Measurements from ENCODE around the gene CPSF7. TPM values are rescaled to one million over a fixed set of nuclear protein-coding genes. Genes with fewer than 3 reads are reported as not detected.

CPSF7 gene
- total RNA-seq, 1 experiment from 2014 or later, result 87.0 TPM

DNA sequence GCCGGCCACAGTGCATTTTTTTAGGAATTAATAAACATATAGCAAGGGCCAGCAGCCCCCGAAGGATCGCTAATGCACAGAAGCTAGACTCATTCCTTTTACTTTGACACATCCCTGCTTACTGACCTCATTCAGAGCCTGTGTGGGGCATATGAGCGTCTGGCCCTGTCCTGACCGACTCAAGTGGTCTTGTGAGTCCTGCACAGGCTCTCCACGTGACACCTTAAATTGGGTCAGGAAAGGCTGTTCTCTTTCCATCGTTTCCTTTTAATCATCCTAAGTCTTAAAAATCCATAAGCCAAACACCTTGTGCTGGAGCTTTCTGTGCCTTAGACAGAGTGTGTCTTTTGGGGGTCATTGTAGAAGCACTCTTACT, 18.8 kb upstream of the CPSF7 start:
- TF ChIP-seq, protein P1, sequence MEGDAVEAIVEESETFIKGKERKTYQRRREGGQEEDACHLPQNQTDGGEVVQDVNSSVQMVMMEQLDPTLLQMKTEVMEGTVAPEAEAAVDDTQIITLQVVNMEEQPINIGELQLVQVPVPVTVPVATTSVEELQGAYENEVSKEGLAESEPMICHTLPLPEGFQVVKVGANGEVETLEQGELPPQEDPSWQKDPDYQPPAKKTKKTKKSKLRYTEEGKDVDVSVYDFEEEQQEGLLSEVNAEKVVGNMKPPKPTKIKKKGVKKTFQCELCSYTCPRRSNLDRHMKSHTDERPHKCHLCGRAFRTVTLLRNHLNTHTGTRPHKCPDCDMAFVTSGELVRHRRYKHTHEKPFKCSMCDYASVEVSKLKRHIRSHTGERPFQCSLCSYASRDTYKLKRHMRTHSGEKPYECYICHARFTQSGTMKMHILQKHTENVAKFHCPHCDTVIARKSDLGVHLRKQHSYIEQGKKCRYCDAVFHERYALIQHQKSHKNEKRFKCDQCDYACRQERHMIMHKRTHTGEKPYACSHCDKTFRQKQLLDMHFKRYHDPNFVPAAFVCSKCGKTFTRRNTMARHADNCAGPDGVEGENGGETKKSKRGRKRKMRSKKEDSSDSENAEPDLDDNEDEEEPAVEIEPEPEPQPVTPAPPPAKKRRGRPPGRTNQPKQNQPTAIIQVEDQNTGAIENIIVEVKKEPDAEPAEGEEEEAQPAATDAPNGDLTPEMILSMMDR (conservative IDR thresholded peaks at IDR 0.05), result no peak
- TF ChIP-seq EZH2 (IDR thresholded peaks at IDR 0.05; ENCODE audit: low read depth), result no peak
- Histone ChIP-seq H3K4me3 (no peak overlapping the region), H3K79me2 (ENCODE audit: low read depth) (no peaks in the 10 kb centered on the region), H3K36me3 (ENCODE audit: low read depth) (peaks cover 11% of the 10 kb centered on the region; the same call in 1 of the 2 replicates), H4K20me1 (ENCODE audit: insufficient read depth) (peaks cover 28% of the 10 kb centered on the region), H3K4me2 (no peak overlapping the region), H2AFZ (no peak overlapping the region), H3K9me3 (ENCODE audit: insufficient read depth, low read depth) (no peaks in the 10 kb centered on the region), H3K9me2 (ENCODE audit: insufficient read depth) (no peaks in the 10 kb centered on the region), H3K4me1 (replicated peaks; ENCODE audit: insufficient read depth) (no peaks in the 10 kb centered on the region), H3K27me3 (ENCODE audit: insufficient read depth, low read depth) (no peaks in the 10 kb centered on the region), H3F3A (ENCODE audit: insufficient read depth, low read depth) (peaks cover 15% of the 10 kb centered on the region), H3K27ac (no peak overlapping the region)
- no peak for DNase-seq
- no TSS peak for BruUV-seq (replicated peaks)
- ChIA-PET POLR2A (ENCODE audit: unreplicated experiment) (no interaction called here), CTCF (no interaction called here)
- intact Hi-C loops (cut with micrococcal nuclease; ENCODE audit: unreplicated experiment), result no loop called here

DNA sequence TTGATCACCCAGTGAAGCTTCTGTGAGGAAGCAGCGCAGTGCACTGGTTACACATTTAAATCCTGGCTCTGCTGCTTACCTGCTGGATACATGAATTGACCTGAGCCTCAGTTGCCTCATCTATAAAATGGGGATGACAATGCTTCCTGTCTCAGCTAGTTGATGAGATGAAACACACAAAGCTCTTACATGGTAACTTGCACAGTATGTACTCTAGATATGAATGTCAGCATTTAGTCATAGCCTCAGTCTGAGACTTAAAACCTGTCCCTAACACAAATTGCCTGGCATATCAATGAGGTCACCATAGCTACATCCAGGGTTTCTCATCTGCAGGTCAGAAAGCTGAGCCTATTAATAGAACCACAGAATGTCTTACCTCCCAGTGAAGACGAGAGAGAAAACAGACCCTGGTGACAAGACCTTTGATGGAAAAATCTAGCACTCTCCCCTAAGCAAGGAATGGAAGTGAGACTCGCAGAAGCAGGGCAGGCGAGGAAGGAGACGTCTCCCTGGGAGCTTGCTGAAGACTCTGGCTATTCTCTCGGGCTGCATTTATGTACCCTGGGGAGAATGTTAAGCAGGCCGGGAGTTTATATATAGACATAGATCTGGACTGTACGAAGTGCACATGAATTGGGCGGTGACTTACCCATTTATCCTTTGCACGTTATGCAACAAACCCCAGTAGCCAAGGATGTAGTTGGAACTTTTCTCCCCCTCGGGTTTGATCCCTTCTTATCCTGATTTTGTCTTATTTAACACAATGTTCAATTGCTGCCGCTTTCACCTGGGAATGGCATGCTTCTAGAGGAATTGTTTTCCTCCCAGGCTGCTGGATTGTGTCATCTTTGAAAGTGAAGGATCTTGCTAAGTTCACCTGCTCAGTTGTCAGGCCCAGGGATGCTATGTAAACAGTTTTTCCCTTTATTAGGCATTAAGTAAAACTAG, 18.1 kb upstream of the CPSF7 start:
- H3K9me2 ChIP-seq (ENCODE audit: insufficient read depth), result no peaks in the 10 kb centered on the region
- H3K79me2 ChIP-seq (ENCODE audit: low read depth), result no peaks in the 10 kb centered on the region
- peaks cover 34% of the 10 kb centered on the region for H4K20me1 ChIP-seq (ENCODE audit: insufficient read depth)
- no peaks in the 10 kb centered on the region for H3K9me3 ChIP-seq (ENCODE audit: insufficient read depth, low read depth)
- H3F3A ChIP-seq (ENCODE audit: insufficient read depth, low read depth), result peaks cover 15% of the 10 kb centered on the region
- H3K27ac ChIP-seq, result no peak overlapping the region
- CTCF ChIA-PET, result interaction anchor here (0.5 to 2.3 kb wide), 5 partner anchors 55 to 190 kb away, joined by 3 to 20 read pairs (median 13); no protein-coding TSS in a partner anchor
- POLR2A ChIA-PET (ENCODE audit: unreplicated experiment), result interaction anchor here (0.6 kb wide), 1 partner anchor 659 kb away, joined by 4 read pairs; no protein-coding TSS in a partner anchor
- intact Hi-C loops (cut with micrococcal nuclease; ENCODE audit: unreplicated experiment), result no loop called here
- no peaks in the 10 kb centered on the region for H3K4me1 ChIP-seq (replicated peaks; ENCODE audit: insufficient read depth)
- H2AFZ ChIP-seq, result no peak overlapping the region
- BruUV-seq (replicated peaks), result no TSS peak
- H3K36me3 ChIP-seq (ENCODE audit: low read depth), result peaks cover 11% of the 10 kb centered on the region; the same call in 1 of the 2 replicates
- H3K27me3 ChIP-seq (ENCODE audit: insufficient read depth, low read depth), result no peaks in the 10 kb centered on the region
- no peak overlapping the region for H3K4me3 ChIP-seq
- no peak for DNase-seq
- no peak for TF ChIP-seq EZH2 (IDR thresholded peaks at IDR 0.05; ENCODE audit: low read depth)
- TF ChIP-seq, protein P1 (conservative IDR thresholded peaks at IDR 0.05), result no peak
- no peak overlapping the region for H3K4me2 ChIP-seq

DNA sequence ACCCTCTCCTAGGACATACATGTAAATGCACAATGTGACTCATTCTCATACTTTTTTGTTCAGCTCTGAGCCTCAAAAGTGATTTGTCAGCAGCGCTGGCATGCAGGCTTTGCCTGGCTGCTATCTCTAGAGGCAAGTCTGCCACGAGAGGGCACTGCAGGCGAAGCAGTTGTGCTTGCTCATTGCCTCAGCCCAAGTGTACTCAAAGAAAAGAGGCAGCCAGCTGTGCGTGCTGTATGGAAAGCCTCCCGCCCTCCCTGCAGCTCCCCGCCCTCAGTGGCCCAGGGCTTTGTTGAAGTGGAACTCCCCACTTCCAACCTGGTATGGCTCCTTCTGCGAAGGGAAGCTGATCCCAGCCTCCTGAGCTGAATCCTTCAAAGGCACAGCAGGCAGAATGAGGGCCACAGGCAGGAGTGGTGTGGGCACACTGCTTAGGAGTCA, 16.5 kb upstream of the CPSF7 start:
- Histone ChIP-seq H3K4me1 (replicated peaks; ENCODE audit: insufficient read depth) (no peaks in the 10 kb centered on the region), H3K27me3 (ENCODE audit: insufficient read depth, low read depth) (no peaks in the 10 kb centered on the region), H3K79me2 (ENCODE audit: low read depth) (peaks cover 2% of the 10 kb centered on the region; the same call in 1 of the 2 replicates), H3K4me3 (no peak overlapping the region), H3K27ac (no peak overlapping the region), H3K4me2 (no peak overlapping the region), H3K9me3 (ENCODE audit: insufficient read depth, low read depth) (no peaks in the 10 kb centered on the region), H3F3A (ENCODE audit: insufficient read depth, low read depth) (peaks cover 15% of the 10 kb centered on the region), H2AFZ (no peak overlapping the region), H3K36me3 (ENCODE audit: low read depth) (peaks cover 11% of the 10 kb centered on the region; the same call in 1 of the 2 replicates), H4K20me1 (ENCODE audit: insufficient read depth) (peaks cover 39% of the 10 kb centered on the region), H3K9me2 (ENCODE audit: insufficient read depth) (no peaks in the 10 kb centered on the region)
- ChIA-PET POLR2A (ENCODE audit: unreplicated experiment) (interaction anchor here (0.6 to 0.7 kb wide), 2 partner anchors 41 to 110 kb away, joined by 3 to 4 read pairs; no protein-coding TSS in a partner anchor), CTCF (interaction anchor here (0.6 to 2.3 kb wide), 11 partner anchors 11 to 192 kb away, joined by 3 to 20 read pairs (median 6); no protein-coding TSS in a partner anchor)
- BruUV-seq (replicated peaks), result no TSS peak
- TF ChIP-seq EZH2 (IDR thresholded peaks at IDR 0.05; ENCODE audit: low read depth), result no peak
- TF ChIP-seq, protein P1 (conservative IDR thresholded peaks at IDR 0.05), result peak; percentile 91
- DNase-seq, result peak; percentile 82 to 90
- intact Hi-C loops (cut with micrococcal nuclease; ENCODE audit: unreplicated experiment), result loop anchor here (1.0 kb wide), 5 partner anchors 71 to 287 kb away; no protein-coding TSS in a partner anchor
